Fibroblast of skin of left biceps (primary cell): Measurements from ENCODE around the gene LDLRAD4.
"Not testable (repeated sequence)": the region's sequence is repeated elsewhere in the genome, so short reads cannot be mapped to it uniquely, and the experiment has no call there.

Experiments
- DNase-seq, 2 experiments: peaks; one replicate each; pipeline ENCODE4 v3.0.0-alpha.2; 2013; ENCODE audit warnings: low read depth in 2 of 2

The LDLRAD4 gene

DNA sequence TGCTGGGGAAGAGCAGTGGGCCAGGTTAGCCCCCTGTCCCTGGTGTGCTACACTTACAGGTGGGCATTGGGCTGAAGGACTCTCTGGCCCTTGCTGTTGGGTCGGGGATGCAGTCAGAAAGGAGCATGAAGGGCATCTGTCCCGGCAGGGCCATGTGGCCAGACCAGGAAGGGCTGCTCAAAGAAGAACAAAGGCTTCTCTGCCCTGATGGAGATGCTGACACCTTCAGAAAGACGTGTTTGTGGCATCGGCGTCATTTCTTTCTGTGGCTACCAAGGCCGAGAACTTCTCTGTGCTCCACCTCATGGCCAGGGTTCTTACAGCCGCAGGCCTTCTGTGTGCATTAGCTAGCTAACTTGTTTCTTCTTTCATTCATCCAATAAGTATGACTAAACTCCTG, 268.7 kb downstream of the LDLRAD4 start:
- DNase-seq, result no peak

DNA sequence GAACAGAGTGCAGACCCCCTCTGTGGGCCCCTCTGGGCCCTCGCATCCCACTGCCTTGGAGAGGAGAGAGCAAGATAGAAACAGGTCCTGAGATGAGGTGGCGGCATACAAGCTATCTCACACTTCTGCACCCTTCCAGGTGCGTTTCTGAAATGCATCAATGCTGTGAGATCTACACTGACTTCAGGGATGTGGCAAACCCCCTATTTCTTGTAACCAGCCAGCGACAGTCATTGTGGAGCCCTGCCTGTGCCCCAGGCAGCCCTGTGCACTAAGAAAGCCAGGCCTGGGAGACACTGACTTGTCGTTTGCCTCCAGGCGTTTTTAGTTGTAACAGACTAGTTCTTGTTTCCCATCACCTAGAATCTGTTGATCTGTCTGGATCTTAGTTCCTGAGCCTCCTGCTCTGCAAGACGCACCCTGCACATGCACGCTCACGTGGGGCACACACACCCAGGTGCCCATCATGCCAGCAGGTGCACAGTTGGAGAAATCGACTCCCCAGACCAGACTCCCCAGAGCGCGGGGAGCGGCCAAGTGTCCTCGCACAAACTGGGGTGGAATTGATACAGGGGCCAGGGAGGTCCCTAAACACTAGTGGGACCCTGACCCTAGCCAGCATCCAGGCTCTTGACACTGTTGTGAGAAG, 269.8 kb downstream of the LDLRAD4 start:
- DNase-seq, result no peak

DNA sequence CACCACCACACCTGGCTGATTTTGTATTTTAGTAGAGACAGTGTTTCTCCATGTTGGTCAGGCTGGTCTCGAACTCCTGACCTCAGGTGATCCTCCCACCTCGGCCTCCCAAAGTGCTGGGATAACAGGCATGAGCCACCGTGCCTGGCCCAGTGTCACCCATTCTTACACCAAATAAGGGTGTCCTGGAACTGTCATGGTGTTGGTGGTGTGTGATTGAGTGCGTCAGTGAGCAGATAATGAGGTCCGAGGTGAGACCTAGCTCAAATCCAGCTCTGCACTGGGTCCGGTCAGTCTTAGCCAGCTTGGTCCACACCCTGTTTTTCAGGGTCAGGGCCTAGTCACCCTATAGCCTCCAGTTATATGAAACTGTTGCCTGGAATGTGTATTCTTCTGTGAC, 270.7 kb downstream of the LDLRAD4 start:
- DNase-seq, result not testable (repeated sequence)

DNA sequence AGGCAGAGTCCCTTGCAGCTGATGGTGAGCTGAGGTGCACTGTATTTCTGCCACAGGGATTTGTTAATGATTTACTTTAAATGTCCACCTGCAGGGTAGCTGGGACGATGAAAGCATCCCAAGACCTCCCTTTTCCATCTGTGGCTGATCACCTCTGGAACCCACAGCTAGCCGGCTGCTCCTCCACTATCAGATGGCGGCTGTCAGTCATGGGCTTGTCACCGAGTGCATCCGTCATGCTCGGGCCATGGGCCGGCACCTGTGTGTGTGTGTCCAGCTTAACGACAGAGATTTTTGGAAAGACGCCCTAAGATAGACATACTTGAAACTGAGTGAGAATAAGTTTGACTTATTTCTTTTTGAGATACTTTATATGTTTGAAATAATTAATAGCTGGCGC, 272.6 kb downstream of the LDLRAD4 start:
- DNase-seq, result no peak

DNA sequence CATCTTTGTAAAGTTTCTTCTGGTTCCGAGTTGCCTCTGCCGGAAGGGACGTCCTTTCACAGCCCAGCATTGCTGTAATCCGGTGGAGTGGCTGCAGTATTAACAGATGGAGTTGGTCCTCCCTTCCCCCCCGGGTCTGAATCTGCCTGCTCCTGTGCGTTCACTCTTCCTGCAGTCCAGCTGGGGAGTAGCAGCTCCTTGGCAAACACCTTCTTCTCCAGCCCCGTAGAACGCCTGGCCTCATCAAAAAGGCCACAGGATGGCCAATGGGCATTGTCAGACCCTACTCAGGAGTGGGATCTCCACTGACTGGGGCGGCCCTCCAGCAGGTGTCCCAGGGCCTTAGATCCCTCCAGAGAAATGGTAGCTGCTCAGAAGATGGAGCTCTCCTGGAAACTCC, 273.8 kb downstream of the LDLRAD4 start:
- no peak for DNase-seq

DNA sequence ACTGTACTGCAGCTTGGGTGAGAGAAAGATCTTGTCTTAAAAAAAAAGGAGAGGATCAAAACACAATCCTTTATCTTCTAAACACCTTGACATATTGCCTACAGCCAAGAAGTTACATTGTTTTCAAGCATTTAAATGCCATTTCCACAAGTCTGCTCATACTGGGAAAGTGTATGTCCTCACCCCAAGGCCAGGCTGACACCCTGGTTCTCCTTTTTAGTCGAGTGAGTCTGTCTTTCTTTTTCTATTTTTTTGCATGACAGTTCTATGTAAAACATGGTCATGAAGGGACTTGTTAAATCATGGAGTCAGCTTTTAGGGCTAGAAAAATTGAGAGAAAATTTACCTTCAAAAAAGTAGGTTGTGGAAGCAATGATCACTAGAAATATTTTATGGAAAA, 274.5 kb downstream of the LDLRAD4 start:
- DNase-seq, result no peak

GRCh38 chr18:13493725-13494124, 275.2 kb downstream of the LDLRAD4 start:
- no peak for DNase-seq

- DNase-seq, result no peak
These were observed 276.4 kb downstream of the LDLRAD4 start for GRCh38 chr18:13494871-13495445.

- no peak for DNase-seq
These were observed 277.4 kb downstream of the LDLRAD4 start for GRCh38 chr18:13495961-13496360.

DNA sequence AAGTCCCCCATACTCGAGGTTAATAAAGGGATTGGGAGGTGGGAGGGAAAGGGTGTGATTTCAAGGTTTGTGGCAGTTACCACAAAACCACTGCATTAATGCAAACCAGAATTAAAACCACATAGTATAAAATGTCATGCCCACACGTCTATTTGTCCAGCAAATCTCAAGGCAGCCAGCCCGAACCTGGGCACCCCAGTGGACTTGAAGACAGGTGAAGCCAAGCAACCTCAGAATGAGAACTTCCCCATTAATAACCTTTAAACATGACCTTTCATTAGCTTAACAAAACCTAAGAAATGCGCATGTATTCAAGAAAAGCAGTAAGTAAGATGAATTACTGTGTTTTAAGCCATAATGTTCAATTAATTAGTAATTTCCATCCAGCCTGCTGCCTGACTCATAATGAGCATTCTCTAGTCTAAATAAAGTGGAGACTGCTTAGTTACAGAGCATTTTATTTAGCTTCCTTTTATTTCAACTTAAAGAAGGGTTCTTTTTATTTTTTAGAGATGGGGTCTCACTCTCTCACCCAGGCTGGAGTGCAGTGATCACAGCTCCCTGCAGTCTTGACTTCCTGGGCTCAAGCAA, 278.2 kb downstream of the LDLRAD4 start:
- no peak for DNase-seq

GRCh38 chr18:13499803-13500202, 281.2 kb downstream of the LDLRAD4 start:
- no peak for DNase-seq

- DNase-seq, result peak; percentile 31 to 40
These were observed 281.8 kb downstream of the LDLRAD4 start for GRCh38 chr18:13500227-13500865.

DNA sequence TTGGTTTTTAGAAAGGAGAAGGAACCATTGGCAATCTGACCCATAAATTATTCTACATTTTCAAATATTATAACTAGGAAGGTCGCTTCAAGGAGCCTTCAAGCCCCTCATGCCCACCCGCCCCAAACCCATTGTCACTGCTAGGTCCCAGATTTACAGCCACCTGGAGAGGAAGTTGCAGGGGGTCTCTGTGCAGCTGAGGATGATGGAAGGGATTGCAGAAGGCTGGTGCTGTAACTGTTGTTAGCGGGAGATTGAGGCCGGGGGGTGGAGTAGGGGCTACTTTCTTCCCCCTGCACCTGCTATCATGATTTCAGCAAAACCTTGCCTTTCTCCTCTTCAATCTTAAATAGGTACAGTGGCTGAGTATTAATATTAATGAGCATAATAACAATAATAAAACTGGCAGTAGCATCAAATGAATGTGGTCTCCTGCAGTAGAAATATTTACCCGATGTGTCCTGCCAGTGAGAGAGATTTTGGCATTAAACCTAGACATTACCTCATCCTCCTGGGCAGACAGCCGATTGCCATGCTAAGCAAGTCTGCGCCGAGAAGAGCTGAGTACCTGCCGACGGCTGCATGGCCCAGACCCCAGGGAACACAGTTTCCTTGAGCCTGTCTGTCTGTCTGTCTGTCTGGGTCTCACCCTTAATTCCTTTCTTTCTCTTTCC, 282.4 kb downstream of the LDLRAD4 start:
- peak; percentile 8 for DNase-seq

GRCh38 chr18:13501543-13501887, 283.0 kb downstream of the LDLRAD4 start:
- no peak for DNase-seq

GRCh38 chr18:13501891-13502290, 283.3 kb downstream of the LDLRAD4 start:
- DNase-seq, result no peak

DNA sequence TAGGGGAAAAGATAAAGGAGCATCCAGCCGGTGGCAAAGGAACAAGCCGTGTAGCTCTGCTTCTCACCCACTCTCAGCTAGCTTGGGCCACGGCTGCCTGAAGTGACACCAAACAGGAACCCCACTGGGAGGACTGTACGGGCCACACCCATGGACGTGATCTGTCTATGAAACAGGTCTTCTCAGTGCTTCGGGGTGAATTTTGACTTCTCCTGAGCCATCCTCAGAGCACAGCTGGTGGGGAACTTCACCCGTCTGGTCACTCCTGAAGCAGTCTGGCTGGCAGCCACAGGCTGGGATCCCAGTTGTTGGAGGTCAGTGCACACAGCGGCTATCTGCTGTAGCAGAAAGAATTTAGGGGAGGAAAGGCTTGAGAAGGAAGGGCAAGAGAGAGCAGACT, 284.0 kb downstream of the LDLRAD4 start:
- no peak for DNase-seq

- DNase-seq, result no peak
These were observed 285.3 kb downstream of the LDLRAD4 start for GRCh38 chr18:13503836-13504235.

DNA sequence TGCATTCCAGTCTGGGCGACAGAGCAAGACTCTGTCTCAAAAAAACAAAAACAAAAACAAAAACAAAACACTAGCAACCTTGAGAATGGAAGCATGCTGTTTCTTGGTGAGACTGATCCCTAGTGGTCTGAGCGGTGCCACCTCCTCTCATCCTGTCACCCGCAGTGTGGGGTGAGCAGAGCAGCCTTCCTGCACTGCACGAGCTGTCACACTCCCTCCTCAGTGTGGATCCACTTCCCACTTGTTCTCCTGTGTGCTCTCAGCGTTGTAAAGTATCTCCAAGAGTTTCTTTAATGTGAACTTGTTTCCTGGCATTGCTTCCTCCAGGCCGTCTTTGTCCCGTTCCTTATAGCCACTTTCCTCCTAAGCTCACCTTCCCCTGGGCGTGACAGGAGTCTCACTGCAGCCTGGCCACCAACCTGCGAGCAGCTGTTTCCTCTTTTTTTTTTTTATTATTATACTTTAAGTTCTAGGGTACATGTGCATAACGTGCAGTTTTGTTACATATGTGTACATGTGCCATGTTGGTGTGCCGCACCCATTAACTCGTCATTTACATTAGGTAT, 287.3 kb downstream of the LDLRAD4 start:
- DNase-seq, result no peak

DNA sequence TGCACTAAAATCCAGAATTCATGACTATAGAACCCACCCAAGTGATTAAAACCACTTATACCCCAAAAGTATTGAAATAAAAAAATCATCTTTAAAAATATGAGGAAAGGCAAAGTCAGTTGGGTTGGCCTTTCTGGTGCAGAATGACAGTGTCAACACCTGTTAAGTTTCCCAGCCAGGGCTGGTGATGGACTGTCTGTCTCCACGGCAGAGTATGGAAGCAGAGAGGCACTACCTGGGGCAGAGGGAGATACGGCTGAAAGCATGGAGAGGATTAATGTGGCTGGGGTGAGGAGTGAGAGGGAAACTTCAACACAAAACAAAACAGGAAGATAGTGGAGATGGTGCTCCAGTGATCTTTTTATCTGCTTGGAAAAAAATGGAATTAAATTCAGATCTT, 292.0 kb downstream of the LDLRAD4 start:
- DNase-seq, result no peak

DNA sequence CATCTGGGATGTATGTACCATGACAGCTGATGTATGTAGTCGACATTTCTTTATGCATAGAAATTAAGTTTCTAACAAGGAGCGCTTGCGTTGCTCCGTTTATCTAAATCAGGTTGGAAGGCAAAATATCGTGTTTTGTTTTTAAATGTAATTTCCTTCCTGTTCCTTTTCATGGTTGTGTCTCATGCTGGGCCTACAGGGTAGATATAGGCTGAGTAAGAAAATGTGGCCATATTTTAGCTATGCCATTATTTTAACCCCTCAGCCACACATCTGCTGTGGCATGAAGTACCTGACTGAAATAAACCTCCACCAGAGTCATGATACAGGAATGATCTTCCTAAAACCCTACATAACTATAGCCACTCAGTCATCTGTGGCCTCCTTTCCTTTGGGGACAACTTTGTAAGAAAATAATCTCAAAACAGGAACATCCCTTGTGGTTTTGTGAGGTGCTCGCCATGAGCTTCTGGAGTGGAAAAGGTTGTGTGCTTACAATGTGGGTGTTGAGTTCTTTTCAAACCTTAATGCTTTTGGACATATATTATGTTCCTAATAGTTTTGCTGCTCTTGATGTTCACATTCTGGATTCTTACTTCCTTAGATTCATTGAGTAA, 293.5 kb downstream of the LDLRAD4 start:
- no peak for DNase-seq

- no peak for DNase-seq
These were observed 294.5 kb downstream of the LDLRAD4 start for GRCh38 chr18:13513021-13513420.

DNA sequence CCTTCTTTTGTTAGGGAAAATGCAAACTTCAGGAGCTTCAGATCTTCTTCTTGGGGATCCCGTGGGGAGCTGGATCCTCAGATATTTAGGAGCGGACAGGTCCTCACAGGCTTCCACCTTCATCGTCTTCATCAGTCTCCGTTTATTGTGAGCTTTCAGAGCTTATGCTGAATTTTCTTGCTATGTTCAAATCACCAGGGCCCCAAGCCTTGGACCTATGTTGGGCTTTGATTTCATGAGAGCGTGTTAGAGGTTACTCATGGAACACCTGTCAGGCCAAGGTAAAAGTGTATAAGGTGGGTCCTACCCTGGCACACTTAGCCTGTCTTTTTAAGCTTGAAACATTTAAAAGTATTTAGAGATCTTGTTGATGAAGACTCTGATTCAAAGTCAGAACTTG, 294.9 kb downstream of the LDLRAD4 start:
- no peak for DNase-seq
